ENCODE measurements around the gene CABLES1.
"Not testable (repeated sequence)": the region's sequence is repeated elsewhere in the genome, so short reads cannot be mapped to it uniquely, and the experiment has no call there.

CABLES1 gene

GRCh38 chr18:23226391-23226790, 91.1 kb downstream of the CABLES1 start:
- DNase-seq: no peak

- no peak for DNase-seq
These were observed 91.8 kb downstream of the CABLES1 start for GRCh38 chr18:23226930-23227725.

GRCh38 chr18:23227726-23228070, 92.4 kb downstream of the CABLES1 start:
- DNase-seq: no peak

- no peak for DNase-seq
These were observed 93.1 kb downstream of the CABLES1 start for GRCh38 chr18:23228102-23229061.

- DNase-seq: no peak
These were observed 94.2 kb downstream of the CABLES1 start for GRCh38 chr18:23229472-23229871.

GRCh38 chr18:23230686-23231085, 95.4 kb downstream of the CABLES1 start:
- DNase-seq: no peak

- DNase-seq: peak in 9 of 14 donors; percentile 6 to 23 (median 18)
These were observed 96.2 kb downstream of the CABLES1 start for GRCh38 chr18:23231340-23232021.

- DNase-seq: no peak
These were observed 97.0 kb downstream of the CABLES1 start for GRCh38 chr18:23232331-23232730.

- DNase-seq: no peak
These were observed 99.3 kb downstream of the CABLES1 start for GRCh38 chr18:23234619-23235018.

- no peak for DNase-seq
These were observed 100.1 kb downstream of the CABLES1 start for GRCh38 chr18:23235336-23235735.

GRCh38 chr18:23235860-23236259, 100.6 kb downstream of the CABLES1 start:
- no peak for DNase-seq

GRCh38 chr18:23236876-23237468, 101.7 kb downstream of the CABLES1 start:
- DNase-seq: no peak

- DNase-seq: peak in 8 of 14 donors; percentile 16 to 65 (median 53)
These were observed 102.4 kb downstream of the CABLES1 start for GRCh38 chr18:23237524-23238151.

GRCh38 chr18:23238152-23238531, 102.9 kb downstream of the CABLES1 start:
- DNase-seq: peak in 3 of 14 donors; percentile 19 to 55 (median 51)

- DNase-seq: no peak
These were observed 103.5 kb downstream of the CABLES1 start for GRCh38 chr18:23238651-23239349.

GRCh38 chr18:23239350-23239692, 104.0 kb downstream of the CABLES1 start:
- DNase-seq: no peak

- no peak for DNase-seq
These were observed 104.8 kb downstream of the CABLES1 start for GRCh38 chr18:23239885-23240608.

- DNase-seq: no peak
These were observed 105.3 kb downstream of the CABLES1 start for GRCh38 chr18:23240609-23240930.

- DNase-seq: not testable (repeated sequence)
These were observed 106.7 kb downstream of the CABLES1 start for GRCh38 chr18:23241833-23242496.

GRCh38 chr18:23243178-23243577, 107.9 kb downstream of the CABLES1 start:
- DNase-seq: no peak
